Chondrocyte (in vitro differentiated cells): ENCODE measurements around the gene KIF6. TPM values are rescaled to one million over a fixed set of nuclear protein-coding genes. Genes with fewer than 3 reads are reported as not detected.

Source experiments
- DNase-seq: peaks from one replicate; pipeline ENCODE4 v3.0.0; 2021; ENCODE audit warnings: mixed read lengths, low spot score
- H3K27ac Mint-ChIP-seq: one replicate; pipeline ENCODE4 v1.8.0; 2021; ENCODE audit warnings: mild to moderate bottlenecking, moderate library complexity, mixed read lengths; ENCODE audit not compliant: unreplicated experiment
- H3K27me3 Mint-ChIP-seq: 2 replicates; pipeline ENCODE4 v1.8.0; 2021; ENCODE audit warnings: low read depth, mixed read lengths
- H3K36me3 Mint-ChIP-seq: 2 replicates; pipeline ENCODE4 v1.8.0; 2021; ENCODE audit warnings: low read depth, mixed read lengths
- H3K4me1 Mint-ChIP-seq: 2 replicates; pipeline ENCODE4 v1.8.0; 2021; ENCODE audit warnings: low read depth, mild to moderate bottlenecking, mixed read lengths
- H3K4me3 Mint-ChIP-seq: one replicate; pipeline ENCODE4 v1.8.0; 2021; ENCODE audit warnings: mild to moderate bottlenecking, moderate library complexity, mixed read lengths; ENCODE audit not compliant: unreplicated experiment
- H3K9me3 Mint-ChIP-seq: 2 replicates; pipeline ENCODE4 v1.8.0; 2021; ENCODE audit warnings: low read depth, mixed read lengths
- total RNA-seq: library from RNA; stranded (reverse); gene quantifications from 3 replicates; pipeline ENCODE4 v1.2.1, GENCODE V29; 2021
- TF ChIP-seq, protein P1 (sequence below): fragments of 200-600 bp; sonication (generic); IDR thresholded peaks from 2 replicates; pipeline ENCODE4 v1.5.0; 2021; ENCODE audit warnings: antibody characterized with exemption, mild to moderate bottlenecking, moderate library complexity

The KIF6 gene
- total RNA-seq, 1 donor from 2014 or later: 0.62 TPM

DNA sequence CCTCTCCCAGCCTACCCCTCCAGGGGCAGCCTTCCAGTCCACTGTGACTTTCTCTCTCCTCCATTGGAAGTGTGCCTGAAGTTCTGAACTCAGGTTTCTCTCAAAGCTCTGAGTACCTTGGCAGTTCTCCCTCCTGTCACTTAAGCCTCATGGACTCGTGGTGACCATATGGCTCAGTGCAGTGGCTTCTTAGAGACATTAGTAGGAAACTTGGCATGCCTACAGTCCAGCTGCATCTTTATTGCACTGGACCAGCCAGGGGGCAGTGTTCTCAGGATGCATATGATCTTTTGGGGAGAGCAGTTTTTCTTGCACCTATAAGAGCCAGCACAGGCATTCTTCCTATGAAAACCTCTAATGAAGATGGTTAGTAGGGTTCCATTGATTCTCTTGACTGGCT lies 355.2 kb downstream of the KIF6 start:
- no peaks in the 10 kb centered on the region for H3K27me3 Mint-ChIP-seq
- H3K27ac Mint-ChIP-seq: no peak overlapping the region
- peaks cover 38% of the 10 kb centered on the region for H3K4me1 Mint-ChIP-seq
- no peaks in the 10 kb centered on the region for H3K36me3 Mint-ChIP-seq
- H3K9me3 Mint-ChIP-seq: no peaks in the 10 kb centered on the region
- DNase-seq: no peak
- H3K4me3 Mint-ChIP-seq: no peak overlapping the region
- TF ChIP-seq, protein P1, sequence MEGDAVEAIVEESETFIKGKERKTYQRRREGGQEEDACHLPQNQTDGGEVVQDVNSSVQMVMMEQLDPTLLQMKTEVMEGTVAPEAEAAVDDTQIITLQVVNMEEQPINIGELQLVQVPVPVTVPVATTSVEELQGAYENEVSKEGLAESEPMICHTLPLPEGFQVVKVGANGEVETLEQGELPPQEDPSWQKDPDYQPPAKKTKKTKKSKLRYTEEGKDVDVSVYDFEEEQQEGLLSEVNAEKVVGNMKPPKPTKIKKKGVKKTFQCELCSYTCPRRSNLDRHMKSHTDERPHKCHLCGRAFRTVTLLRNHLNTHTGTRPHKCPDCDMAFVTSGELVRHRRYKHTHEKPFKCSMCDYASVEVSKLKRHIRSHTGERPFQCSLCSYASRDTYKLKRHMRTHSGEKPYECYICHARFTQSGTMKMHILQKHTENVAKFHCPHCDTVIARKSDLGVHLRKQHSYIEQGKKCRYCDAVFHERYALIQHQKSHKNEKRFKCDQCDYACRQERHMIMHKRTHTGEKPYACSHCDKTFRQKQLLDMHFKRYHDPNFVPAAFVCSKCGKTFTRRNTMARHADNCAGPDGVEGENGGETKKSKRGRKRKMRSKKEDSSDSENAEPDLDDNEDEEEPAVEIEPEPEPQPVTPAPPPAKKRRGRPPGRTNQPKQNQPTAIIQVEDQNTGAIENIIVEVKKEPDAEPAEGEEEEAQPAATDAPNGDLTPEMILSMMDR: peak; percentile 68

DNA sequence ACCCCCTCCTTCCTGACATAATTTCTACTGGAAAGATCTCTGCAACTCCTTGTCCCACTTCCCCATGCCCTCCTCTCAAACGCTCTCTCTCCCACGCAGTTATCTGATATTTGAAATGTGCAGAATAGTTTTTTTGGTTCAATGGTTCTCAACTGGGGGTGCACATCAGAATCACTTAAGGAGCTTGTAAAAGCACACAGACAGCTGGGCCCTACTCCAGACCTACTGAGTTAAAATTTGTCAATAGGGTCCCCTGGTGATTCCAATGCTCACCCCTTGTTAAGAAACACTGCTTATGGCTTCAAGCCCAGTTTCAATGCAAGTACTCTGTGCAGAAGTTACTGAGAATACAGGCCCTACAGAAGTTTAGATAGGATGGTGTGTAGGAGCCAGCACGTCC lies 357.5 kb downstream of the KIF6 start:
- no peaks in the 10 kb centered on the region for H3K36me3 Mint-ChIP-seq
- H3K27ac Mint-ChIP-seq: no peak overlapping the region
- no peaks in the 10 kb centered on the region for H3K27me3 Mint-ChIP-seq
- TF ChIP-seq, protein P1: no peak
- H3K9me3 Mint-ChIP-seq: no peaks in the 10 kb centered on the region
- H3K4me1 Mint-ChIP-seq: peaks cover 38% of the 10 kb centered on the region
- DNase-seq: no peak
- no peak overlapping the region for H3K4me3 Mint-ChIP-seq

DNA sequence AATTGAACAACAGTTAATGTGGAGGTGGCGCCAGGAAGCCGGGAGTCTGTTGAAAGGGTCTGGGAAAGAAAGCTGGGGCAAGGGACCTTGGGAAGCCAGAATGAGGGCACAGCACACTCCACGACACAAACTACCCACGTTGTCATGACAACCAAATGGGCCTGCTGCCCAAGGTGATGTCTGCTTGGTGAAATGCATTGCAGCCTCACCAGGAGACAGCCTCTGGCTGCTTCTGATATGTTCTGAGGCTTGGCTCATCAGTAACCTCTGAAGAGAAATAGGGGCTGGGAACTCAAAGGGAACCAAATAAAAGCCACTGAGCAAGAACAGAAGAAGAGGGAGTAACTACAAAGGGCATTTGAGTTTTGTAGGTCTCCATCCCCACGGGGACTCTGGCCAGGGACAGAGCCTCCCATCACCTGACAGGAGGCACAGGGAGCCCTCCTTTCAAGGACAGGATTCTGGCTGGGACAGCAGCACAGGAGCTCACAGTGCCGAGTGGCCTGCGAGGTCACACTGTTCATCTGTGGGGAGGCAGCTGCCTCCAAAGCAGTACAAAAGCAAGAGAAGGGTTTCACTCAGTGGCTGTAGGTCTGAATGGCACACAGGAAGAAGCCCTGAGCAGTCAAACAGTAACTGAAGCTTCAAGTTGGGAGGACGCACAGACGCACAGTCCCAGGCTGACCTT lies 358.1 kb downstream of the KIF6 start:
- Mint-ChIP-seq H3K9me3 (no peaks in the 10 kb centered on the region), H3K27me3 (no peaks in the 10 kb centered on the region), H3K4me3 (no peak overlapping the region), H3K36me3 (no peaks in the 10 kb centered on the region), H3K4me1 (peaks cover 43% of the 10 kb centered on the region), H3K27ac (no peak overlapping the region)
- DNase-seq: no peak
- TF ChIP-seq, protein P1: no peak

DNA sequence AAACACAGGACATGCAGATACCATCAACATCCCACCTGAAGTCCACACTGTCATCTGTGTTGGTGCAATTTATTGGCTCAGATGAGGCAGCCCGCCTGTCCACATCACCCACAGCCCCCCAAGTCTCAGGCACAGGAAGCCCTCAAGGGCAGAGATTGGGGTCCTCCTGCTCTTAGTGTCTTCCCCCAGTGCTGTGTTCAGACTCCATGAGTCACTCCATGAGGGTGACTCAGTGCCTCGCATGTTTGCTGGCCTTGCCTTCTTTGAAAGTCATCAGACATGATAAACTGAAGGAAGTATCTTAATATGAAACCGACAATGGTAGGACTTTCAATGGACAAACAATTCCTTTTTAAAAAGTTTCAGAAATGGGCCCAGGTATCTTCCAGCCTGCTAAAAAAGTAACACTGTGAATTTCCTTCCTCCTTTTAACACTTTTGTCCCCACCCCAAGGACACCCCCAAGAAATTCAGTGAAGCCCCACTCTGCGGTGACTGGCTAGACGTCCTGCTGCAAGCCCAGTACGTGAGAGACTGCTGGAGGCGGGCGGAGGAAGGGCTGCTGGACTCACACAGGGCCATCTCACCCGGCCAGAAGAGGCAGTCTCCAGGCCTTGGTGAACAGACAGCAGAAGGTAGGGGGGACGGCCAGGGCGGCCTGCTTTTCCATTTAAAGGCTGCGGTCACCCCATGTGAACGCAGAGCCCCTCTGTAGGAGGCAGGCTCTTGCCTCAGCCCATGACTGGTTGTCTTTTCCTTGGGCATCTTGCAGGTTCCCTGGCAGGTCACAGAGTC lies 359.7 kb downstream of the KIF6 start:
- no peaks in the 10 kb centered on the region for H3K27me3 Mint-ChIP-seq
- TF ChIP-seq, protein P1: no peak
- peaks cover 33% of the 10 kb centered on the region for H3K4me1 Mint-ChIP-seq
- no peak overlapping the region for H3K4me3 Mint-ChIP-seq
- DNase-seq: no peak
- no peaks in the 10 kb centered on the region for H3K9me3 Mint-ChIP-seq
- H3K27ac Mint-ChIP-seq: peak overlapping the region; percentile 46
- H3K36me3 Mint-ChIP-seq: no peaks in the 10 kb centered on the region

DNA sequence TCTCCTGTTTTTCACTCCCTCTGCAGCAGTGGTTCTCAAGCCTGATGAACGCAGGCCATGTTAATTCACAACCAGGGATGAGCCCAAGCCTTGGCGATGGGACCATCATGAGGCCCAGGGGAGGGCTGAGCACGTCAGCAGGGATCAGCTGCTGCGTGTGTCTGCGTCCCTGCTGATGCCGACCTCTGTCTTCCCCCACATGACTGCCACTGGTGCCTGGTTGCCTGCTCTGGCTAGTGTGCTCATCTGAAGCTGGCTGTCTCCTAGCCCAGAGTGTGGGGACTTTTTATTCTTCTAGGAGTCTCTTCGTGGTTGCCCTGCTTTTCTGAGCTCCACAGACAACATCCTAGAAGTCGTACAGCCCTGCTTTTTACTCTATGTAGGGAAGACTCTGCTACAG lies 361.9 kb downstream of the KIF6 start:
- no peaks in the 10 kb centered on the region for H3K36me3 Mint-ChIP-seq
- no peaks in the 10 kb centered on the region for H3K9me3 Mint-ChIP-seq
- DNase-seq: no peak
- TF ChIP-seq, protein P1: no peak
- peaks cover 25% of the 10 kb centered on the region for H3K4me1 Mint-ChIP-seq
- no peak overlapping the region for H3K27ac Mint-ChIP-seq
- no peaks in the 10 kb centered on the region for H3K27me3 Mint-ChIP-seq
- no peak overlapping the region for H3K4me3 Mint-ChIP-seq
